HG02943 (cell line): ENCODE data around the gene TIMD4.
A peak's percentile ranks its signal among the peaks of the same experiment; 100 is the strongest.
"Not testable (repeated sequence)": the region's sequence is repeated elsewhere in the genome, so short reads cannot be mapped to it uniquely, and the experiment has no call there.

Experiments used
- ATAC-seq: cut with Tn5 transposase; IDR thresholded peaks from one replicate; pipeline ENCODE4 v1.9.1; 2021; ENCODE audit warnings: mild to moderate bottlenecking, low read depth, moderate library complexity; ENCODE audit not compliant: unreplicated experiment

The TIMD4 gene

DNA sequence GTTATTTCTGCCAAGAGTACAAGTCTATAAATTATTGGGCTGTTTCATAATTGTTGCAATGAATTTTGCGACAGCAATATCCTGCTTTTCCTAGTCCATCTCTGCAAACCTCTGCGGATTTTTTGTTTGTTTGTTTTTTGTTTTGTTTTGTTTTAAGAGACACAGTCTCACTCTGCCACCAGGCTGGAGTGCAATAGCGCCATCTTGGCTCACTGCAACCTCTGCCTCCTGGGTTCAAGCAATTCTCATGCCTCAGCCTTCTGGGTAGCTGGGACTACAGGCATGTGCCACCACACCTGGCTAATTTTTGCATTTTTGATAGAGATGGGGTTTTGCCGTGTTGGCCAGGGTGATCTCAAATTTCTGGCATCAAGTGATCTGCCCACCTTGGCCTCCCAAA lies 37.3 kb downstream of the TIMD4 start:
- ATAC-seq: not testable (repeated sequence)

DNA sequence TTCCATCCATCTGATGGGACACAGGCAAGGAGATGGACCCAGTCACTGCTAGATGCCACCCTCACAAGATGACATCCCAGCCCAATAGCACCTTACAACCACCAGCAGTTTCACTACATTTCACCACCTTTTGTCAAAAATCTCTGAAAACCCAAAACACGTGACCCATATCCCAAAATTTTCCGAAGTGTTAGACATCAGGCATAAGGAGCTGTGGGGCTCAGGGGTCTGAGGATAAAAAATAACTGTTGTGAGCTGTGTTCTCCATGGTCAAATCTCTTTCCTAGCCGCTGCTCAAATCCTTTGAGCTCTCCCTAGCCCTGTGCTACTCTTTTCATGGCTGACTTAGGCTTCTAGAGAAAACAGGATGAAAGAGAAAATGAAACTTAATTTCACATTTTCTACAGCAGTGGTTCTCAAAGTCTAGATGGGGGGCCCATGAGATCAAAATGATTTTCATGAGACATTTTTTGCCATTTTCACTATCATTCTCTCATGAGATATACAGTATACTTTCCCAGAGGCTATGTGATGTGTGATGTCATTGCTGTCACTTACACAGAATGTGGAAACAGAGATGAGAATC lies 40.7 kb downstream of the TIMD4 start:
- peak; percentile 46 for ATAC-seq

DNA sequence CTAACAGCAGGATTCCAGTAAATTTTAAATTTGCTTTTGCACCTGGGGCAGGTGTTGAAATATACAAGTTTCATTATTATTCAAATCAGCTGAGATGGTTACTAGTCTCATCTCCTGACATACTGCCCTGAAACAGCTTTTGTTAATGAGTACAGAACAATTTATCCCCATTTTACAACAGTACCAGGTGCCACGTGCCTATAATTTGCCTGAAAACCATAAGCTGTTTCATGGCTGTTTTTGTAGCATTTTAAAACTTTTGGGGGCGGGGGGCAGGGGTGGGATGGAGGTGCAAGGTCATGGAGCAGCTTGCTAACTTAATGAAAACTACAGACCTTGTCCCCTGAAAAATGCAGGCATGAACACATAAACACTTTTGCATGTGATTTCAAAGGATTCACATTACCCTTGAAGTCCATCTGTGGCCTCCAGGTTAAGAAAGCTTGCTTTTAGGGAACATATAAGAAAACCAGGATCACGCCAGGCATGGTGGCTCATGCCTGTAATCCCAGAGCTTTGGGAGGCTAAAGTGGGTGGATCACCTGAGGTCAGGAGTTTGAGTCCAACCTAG lies 42.1 kb downstream of the TIMD4 start:
- peak; percentile 52 for ATAC-seq

DNA sequence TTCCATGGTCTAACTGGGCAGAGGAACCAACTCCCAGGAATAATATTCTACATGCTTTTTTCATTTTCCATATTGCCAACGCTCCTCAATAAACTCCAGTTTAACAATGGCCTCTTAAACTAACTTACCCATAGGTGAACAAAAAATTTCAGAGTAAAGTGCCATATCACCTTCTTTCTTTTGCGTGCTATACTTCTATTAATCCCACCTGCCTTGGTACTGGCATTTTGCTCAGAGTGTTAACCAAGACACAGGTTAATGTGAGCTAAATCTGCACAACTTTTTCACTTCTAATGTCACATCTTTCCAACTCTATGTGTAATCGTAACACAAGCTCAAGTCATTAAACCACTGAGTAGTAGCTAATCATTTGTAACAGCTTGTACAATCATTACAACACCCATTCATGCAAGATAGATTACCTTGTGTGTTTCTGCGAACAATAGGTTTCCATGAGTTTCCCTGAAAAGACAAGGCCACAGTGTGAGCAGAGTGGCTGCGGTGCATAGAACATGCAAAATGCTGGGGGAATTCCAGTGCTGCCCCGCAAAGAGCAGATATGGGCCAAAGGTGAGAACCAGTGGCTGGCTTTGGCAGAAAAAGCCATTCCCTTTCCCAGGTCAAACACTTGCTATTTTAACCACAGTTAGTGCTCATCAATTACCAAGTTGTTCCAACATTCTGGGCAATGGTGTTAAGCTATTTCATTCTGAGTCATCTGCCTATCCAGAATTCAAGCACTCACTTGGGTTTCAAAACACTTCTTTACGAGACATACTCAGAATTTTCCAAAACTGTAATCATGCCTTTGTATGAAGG lies 42.8 kb downstream of the TIMD4 start:
- ATAC-seq: peak; percentile 50

DNA sequence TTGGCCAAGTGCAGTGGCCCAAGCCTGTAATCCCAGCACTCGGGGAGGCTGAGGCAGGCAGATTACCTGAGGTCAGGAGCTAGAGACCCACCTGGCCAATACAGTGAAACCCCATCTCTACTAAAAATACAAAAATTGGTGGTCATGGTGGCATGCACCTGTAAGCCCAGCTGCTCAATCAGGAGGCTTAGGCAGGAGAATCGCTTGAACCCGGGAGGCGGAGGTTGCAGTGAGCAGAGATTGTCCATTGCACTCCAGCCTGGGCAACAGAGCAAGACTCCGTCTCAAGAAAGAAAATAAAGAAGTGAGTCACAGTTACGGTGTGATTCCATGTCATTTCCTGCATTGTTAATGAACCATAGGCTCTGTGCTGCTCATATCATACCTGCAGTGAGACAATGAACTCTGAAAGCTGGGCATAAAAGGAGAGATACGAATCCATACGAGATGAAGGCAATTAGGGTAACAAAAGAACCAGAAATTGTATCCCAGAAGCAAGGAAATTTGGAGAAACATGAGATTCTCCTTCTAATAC lies 44.6 kb downstream of the TIMD4 start:
- ATAC-seq: no peak

DNA sequence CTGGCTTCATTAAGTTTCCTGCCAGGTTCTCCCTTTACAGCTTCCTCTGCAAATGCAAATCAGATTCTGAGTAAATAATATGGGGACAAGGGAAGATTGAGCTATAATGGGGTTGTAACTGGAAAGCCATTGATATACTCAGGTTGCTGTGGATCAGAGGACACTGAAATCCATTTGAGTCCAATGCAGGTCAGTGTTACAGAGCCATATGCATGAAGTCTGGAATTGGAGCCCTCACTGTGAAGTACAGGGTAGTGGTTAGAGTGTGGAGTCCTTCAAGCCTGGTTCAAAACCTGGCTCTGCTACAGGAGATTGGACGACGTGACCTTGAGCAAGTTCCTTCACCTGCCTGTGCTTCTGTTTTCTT lies 48.7 kb downstream of the TIMD4 start:
- peak; percentile 5 for ATAC-seq

DNA sequence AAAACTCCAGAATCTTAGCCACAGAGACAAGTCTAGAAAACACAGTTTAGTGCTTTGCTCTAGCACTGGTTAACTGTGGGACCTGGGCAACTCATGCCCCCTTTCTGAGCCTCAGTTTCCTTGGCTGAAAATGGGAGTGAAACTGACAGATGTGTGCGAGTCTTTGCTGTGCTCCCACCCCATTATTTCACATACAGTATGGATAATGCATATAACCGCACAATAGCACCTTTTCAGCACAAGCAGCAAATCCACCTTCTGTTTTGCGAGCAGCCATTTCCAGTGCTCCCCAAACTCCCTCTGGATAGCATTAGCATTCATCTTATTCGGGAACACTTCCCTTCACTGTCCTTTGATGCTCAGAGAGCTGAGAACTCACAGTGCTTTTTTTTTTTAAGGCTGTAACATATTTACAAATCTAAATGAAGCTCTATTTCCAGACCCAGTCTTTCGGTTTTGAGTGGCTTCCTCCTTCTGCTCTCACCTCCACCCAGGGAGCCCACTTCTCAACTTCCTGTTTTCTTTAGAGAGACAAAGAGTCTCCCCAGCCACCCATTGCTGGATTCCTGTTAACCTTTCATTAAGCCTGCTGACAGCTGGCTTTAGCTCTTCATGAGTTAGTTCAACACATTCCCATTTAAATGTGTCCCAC lies 49.2 kb downstream of the TIMD4 start:
- peak; percentile 88 for ATAC-seq

DNA sequence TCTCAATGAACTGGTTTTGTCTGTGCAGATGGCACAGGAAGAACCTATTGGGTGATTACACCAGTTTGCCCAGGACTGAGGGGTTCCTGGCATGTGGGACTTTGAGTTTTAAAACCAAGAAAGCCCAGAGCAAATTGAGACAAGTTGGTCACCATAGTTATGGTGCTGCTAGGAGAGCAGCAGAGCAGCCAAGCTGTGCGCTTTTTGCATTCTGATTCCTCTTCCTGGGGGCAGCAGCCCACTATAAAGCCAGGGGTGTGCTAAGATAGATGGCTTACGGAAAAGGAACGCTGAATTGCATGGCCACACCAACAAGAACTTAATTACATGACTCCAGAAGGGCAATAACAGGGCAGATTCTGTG lies 49.7 kb downstream of the TIMD4 start:
- no peak for ATAC-seq

DNA sequence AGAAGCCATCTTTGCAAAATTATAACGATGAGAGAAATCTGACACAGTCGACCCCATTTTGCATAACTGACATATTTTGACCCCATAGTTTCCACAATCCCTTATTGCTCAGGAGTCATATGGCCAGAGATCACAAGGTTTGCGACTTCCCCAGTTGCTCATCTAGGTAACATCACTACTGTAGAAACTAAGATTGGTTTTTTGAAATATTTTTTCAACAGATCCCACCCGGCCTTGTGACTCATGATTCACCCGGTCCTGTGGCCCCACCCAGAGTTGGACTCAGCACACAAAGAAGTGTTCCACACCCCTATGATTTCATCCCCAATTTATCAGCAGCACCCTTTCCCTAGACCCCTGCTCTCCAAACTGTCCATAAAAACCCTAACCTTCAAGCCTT lies 50.2 kb downstream of the TIMD4 start:
- no peak for ATAC-seq

DNA sequence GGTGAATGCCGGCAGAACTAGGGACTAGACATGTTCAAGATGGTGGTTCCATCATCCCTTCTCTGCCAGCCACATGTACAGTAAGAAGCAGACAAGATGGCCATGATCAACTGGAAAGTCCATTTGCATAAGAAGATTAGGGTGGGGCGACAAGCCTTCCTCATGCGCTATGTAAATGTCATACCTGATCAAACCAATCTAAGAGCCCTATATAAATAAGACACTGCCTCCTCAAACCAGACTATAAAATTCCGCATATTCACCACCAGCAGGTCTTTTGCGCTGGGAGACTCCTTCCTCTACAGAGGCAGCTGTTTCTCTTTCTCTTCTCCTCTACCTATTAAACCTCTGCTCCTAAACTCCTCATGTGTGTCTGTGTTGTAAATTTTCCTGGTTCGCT lies 53.8 kb downstream of the TIMD4 start:
- no peak for ATAC-seq

DNA sequence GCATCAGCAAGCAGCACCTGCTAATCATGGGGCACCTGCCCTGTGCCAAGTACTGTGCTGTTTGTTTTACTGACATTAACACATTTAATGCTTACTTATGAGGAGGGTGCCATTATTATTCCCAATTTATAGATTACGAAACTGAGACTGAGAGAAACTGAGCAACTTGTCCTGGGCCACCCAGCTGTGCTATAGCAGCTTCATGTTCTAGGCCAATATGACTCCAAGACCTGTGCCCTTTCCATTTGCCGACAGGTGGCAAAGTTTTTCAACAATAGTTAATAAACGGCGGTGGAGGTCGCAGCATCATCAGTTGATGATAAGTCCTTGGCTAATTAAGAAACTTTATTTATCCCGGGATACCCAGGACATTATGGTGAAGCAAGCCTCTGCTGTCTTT lies 55.4 kb downstream of the TIMD4 start:
- ATAC-seq: no peak

DNA sequence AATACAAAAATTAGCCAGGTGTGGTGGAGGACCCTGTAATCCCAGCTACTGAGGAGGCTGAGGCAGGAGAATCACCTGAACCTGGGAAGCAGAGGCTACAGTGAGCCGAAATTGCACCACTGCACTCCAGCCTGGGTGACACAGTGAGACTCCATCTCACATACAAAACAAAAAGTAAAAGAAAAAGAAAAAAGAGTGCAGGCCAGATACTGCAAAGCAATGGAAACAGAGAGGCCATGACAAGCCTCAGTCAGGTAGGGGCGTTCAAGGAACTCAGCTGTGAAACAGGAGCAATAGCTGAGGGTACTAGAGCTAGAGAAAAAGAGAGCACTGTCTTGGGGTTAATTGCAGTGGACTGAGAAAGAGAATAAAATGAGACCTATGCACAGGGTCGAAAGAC lies 56.2 kb downstream of the TIMD4 start:
- no peak for ATAC-seq

DNA sequence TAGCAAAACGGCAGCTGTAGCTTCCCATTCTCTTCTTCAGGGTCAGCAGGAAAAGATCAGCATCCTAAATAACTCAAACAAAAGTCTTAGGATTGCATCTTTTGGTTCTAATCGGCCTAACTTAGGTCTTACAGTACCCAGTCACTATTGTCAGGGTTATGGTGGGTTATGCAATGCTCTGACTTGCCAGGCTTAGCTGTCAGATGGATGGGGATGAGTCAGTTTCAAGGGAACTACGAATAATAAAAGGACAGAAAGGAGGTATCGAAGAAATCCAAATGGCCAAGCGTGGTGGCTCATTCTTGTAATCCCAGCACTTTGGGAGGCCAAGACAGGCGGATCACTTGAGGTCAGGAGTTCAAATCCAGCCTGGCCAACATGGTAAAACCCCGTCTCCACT lies 66.5 kb downstream of the TIMD4 start:
- ATAC-seq: no peak

DNA sequence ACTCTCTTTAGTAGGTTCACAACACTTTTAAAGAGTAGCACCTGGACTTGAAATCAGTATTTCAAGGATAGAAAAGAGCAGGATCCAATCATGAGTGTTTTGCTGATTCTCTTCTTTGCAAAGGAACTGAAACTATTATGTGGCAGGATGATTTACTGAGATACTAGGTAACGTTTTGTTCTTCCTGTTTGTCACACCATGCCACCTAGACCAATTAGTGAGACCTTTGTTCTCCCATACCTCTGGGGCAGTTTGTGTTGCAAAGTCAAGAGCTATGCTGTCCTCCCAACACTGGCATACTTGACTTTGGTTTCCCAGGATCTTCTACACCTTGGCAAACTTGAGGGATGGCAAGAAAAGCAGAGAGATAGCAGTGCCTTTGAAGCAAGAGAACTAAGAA lies 69.5 kb downstream of the TIMD4 start:
- peak; percentile 64 for ATAC-seq

DNA sequence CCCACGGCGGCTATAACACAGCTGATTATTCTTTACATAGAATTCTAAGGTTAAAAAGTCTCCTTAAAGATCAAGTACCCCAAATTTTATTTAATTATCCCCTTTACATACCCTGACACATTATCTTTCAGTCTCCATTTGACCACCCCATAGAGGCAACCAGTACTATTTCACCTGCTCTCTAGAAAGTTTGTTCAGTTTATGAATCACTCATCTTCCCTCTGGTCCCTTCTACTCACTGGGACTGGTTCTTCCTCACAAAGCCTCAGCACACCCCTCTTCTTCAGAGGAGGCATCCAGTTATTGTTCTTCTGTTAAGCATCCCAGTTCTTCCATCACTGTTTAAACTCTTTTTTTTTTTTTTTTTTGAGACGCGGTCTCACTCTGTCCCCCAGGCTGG lies 70.2 kb downstream of the TIMD4 start:
- no peak for ATAC-seq

DNA sequence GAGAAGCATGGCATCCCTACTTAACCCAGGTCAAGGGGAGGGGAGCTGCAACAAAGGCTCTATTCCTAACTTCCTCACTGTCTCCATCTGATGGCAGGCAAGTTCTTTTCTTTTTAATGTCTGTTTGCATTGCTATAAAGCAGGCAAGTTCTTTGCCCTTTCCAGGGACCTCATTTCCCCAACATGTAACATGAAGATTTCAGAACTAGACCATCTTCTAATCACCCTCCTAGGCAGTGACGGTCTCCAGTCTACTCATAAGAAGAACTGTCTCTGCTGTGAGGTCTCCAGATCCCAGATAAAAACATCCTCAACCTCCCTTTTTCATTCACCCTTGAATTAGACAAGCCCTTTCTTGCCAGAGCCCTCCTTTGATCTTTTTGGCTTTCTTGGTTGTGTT lies 70.8 kb downstream of the TIMD4 start:
- no peak for ATAC-seq

DNA sequence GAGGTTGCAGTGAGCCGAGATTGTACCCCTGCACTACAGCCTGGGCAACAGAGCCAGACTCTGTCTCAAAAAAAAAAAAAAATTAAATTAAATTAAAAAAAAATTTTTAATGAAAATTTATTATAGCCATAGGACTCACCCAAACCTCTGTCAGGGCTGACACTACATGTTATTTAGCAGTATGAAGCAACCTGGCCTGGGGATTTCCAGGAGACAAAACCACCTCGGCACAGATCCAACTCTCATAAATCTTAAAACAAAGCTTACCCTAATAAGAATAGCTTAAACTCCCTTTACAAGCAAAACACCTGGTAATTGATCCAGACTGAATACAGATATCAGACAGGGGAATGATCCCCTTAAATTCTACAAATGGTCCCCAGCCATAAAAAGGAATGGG lies 74.5 kb downstream of the TIMD4 start:
- ATAC-seq: no peak

DNA sequence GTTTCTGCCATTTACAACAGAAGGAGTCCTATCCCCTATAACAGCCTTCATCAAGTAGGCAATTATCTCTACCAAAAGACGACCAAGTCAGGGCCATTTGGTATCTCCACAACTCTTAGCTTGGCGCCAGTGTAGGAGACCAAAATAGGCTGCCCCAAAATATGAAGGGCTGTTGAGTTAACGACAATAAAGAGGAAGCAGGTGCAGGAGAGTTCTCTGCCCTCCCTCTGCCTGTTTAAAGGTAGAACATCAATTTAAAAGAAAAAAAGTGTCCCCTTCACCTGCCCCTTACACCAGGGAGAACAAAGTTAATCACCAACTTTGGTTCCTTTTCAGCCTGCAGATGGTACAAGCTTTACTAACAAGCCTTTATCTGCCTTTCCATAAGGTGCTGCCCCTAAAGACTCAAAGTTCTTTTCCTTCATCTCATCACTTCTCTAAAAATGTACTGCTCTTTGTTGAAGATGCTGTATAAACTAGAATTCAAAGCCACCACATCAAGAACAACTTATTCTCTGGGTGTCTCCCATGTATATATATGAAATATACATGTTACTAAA lies 79.6 kb downstream of the TIMD4 start:
- ATAC-seq: peak; percentile 45

DNA sequence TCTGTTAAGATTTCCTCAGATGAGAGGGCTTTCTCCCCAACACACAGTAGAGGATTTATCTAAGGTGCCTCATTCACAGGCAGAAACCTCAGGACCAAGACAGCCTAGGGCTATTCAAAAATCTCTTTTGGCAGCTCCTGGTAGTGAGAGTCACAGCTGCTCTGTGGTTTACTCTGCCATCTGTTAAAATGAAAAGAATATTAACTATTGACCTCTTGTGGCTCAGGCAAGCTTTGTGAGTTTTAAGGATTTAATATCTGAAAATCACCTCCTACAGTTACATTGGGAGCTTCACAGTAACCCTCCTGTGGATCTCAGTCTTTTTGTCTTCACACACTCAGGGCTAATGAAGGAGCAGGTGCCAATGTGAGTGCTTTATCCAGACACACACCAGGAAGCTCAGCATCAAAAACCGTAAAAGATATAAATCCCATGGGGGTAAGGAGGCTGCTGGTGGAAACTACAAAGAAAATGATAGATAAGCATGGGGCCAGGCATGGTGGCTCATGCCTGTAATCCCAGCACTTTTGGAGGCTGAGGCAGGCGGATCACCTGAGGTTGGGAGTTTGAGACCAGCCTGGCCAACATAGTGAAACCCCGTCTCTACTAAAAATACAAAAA lies 83.3 kb downstream of the TIMD4 start:
- ATAC-seq: peak; percentile 96

DNA sequence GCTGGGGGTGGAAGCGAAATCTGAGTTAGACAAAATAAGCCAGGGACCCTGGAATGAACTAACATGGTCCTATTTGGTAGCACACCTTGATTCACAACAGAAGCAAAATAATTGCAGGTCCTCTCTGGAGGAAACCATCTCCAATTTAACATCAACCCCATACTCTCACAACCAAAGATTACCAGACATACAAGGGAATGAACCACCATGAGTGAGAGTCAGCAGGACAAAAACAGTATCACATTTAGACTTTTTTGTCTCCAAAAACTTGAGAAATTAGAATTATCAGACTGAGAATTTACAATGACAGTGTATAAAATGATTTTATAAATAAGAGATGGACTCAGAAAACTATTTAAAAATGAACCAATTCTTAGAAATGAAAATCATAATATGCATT lies 91.8 kb downstream of the TIMD4 start:
- no peak for ATAC-seq

DNA sequence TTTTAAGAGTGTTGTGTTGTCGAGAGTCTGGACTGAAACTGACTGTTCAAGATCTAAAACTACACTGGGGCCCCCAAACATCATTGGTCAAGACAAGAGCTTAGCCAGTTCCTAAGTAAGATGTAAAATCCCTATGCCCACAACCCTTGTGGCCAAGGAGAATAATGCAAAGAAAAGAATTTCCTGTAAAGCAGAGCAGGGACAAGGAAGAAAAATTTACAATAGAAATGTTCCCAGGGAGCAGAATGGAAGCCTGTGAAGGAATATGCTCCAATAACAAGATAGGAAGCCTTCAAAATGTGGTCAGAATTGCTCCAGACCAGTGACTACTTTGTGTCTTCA lies 92.6 kb downstream of the TIMD4 start:
- no peak for ATAC-seq
